H1 (cell line): Measurements from ENCODE around the gene AP3B2. TPM values are rescaled to one million over a fixed set of nuclear protein-coding genes. Genes with fewer than 3 reads are reported as not detected.

ENCODE experiments used
- polyA plus RNA-seq, 7 experiments: library from polyadenylated mRNA; depleted of rRNA in 3 of 7; stranded (reverse) in 5 of 7; unstranded in 2 of 7; fragments of >200 nt in 5 of 7; fragments of 200-250 nt in 2 of 7; gene quantifications; 1 replicate in 5 of 7; 2 replicates in 1 of 7; 4 replicates in 1 of 7; pipeline versions ENCODE4 v1.2.1 to v1.2.3, GENCODE V29; 2011 to 2013; ENCODE audit warnings: missing spikeins in 2 of 7, mixed read lengths in 2 of 7
- total RNA-seq: library from RNA; stranded (reverse); fragmentation: NEBNext Ultra II Directional; extraction: Animal tissue kit (Norgen Biotek cat#: 25700); gene quantifications from 2 replicates; pipeline ENCODE4 v1.2.1, GENCODE V29; 2021
- TF ChIP-seq, protein P1 (sequence below): IDR thresholded peaks from 2 replicates; pipeline ENCODE4 v1.6.1; 2012; ENCODE audit warnings: low read length, inconsistent platforms

AP3B2 gene
- total and polyA plus RNA-seq, 2 of the 8 experiments (the other 6 are each of a cell fraction or from before 2014, with no cell fraction given), result 21.8 to 25.7 TPM

GRCh38 chr15:82681371-82681770, 28.3 kb downstream of the AP3B2 start (continued):
- TF ChIP-seq, protein P1, sequence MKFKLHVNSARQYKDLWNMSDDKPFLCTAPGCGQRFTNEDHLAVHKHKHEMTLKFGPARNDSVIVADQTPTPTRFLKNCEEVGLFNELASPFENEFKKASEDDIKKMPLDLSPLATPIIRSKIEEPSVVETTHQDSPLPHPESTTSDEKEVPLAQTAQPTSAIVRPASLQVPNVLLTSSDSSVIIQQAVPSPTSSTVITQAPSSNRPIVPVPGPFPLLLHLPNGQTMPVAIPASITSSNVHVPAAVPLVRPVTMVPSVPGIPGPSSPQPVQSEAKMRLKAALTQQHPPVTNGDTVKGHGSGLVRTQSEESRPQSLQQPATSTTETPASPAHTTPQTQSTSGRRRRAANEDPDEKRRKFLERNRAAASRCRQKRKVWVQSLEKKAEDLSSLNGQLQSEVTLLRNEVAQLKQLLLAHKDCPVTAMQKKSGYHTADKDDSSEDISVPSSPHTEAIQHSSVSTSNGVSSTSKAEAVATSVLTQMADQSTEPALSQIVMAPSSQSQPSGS, result no peak
- TF ChIP-seq, all 59 proteins: peak for 0
